GM18502 (cell line): ENCODE data around the gene ZNF837.
"Not testable (repeated sequence)": the region's sequence is repeated elsewhere in the genome, so short reads cannot be mapped to it uniquely, and the experiment has no call there.

ENCODE experiments used
- ATAC-seq: cut with Tn5 transposase; IDR thresholded peaks from one replicate; pipeline ENCODE4 v1.9.1; 2021; ENCODE audit warnings: mild to moderate bottlenecking; ENCODE audit not compliant: unreplicated experiment, poor library complexity

Gene ZNF837

DNA sequence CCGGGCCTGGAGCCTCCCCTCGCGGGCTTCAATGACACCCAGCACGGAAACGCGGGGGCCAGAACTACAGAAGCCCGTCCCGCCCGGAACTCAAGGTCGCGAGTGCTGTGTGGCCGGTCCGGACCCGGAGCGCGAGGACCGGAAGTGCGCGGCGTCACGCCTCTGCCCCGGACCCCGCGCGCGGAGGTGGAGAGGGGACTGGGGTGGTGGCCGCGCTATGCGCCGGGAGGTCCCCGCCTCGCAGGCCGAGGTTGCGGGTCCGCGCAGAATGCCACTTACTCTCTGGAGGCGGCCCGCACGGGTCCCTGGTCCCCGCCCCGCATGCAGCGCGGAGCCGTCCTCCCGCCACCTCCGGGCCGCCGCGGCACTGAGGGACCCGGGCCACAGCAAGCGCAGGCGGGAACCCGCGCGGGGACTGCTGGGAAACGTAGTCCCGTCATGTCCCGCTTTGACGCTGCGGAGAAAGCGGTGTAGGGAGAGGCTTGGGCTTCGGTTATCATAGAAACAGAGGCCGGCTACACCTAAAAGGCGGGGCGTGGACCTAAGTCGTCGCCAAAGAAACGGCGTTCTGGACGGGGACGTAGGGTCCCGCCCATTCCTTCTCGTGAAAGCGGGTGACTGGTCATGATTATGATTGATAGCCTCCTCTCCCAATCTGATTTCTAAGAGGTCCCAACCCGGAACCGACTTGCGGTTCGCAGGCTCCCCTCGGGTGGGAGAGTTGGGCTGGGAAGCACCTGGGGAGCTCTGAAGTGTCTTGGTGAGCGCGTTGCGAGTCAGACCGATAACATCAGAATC lies at the start of gene ZNF837:
Gene ZNF837, minus strand, starts transcription at position 369 of the 798 bp plus-strand sequence. CDS start 11,698 bp downstream, outside the sequence.
- peak; percentile 86 for ATAC-seq

DNA sequence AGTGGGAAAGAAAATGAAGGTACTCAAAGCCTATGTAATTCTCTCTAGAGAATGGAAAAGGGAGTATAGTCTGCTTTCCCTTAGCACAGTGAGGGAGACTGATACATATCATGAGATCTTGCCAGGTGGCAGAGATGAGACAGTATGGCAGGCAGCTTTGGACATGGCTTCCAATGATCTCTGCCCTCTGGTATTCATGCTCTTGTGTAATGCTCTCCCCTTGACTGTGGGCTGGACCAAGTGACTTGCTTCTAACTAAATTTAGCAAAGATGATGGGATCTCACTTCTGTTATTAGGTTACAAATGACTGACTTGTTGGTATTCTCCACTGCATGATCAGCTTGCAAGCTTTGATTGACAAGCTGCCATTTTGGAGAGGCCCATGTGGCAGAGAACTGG lies 48.9 kb upstream of the ZNF837 start:
- no peak for ATAC-seq

DNA sequence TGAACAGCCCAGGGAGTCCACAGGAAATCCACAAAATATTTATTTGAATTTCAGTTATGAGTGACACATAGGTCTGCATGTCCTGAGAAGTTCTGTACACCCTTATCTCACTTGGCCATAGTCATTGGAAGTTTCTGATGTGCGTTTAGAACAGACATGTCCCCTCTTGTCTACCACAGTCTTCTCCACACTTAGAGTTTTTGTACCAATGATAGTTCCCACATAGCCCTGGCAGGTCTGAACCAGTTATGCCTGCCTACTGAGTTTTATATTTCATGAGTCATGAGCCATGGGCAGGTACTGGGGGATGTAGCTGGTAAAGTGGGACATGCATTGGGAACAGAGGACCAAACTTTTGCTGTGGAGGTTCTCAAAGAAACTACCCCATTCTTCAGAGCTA lies 47.8 kb upstream of the ZNF837 start:
- no peak for ATAC-seq

DNA sequence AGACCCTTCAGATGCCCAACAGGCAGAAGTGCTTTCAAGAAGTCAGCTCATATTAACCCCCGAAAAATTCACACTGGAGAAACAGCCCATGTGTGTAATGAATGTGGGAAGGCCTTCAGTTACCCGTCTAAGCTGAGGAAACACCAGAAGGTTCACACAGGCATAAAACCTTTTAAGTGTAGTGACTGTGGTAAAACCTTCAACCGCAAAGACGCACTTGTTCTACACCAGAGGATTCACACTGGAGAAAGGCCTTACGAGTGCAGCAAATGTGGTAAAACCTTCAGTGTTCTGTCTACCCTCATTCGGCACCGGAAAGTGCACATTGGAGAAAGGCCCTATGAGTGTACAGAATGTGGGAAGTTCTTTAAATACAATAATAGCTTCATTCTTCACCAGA lies 36.2 kb upstream of the ZNF837 start:
- ATAC-seq: no peak

DNA sequence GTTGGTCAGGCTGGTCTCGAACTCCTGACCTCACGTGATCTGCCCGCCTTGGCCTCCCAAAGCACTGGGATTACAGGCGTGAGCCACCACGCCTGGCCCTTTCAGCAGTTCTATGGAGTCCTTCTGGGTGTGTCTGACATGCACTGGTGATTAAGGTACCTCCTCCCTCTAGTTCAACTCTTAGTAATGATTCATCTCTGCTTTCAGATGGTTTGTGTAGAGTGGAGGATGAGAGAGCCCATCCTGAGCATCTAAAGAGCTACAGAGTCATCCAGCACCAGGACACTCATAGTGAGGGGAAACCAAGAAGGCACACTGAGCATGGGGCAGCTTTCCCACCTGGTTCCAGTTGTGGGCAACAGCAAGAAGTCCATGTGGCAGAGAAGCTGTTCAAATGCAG lies 35.8 kb upstream of the ZNF837 start:
- ATAC-seq: no peak

DNA sequence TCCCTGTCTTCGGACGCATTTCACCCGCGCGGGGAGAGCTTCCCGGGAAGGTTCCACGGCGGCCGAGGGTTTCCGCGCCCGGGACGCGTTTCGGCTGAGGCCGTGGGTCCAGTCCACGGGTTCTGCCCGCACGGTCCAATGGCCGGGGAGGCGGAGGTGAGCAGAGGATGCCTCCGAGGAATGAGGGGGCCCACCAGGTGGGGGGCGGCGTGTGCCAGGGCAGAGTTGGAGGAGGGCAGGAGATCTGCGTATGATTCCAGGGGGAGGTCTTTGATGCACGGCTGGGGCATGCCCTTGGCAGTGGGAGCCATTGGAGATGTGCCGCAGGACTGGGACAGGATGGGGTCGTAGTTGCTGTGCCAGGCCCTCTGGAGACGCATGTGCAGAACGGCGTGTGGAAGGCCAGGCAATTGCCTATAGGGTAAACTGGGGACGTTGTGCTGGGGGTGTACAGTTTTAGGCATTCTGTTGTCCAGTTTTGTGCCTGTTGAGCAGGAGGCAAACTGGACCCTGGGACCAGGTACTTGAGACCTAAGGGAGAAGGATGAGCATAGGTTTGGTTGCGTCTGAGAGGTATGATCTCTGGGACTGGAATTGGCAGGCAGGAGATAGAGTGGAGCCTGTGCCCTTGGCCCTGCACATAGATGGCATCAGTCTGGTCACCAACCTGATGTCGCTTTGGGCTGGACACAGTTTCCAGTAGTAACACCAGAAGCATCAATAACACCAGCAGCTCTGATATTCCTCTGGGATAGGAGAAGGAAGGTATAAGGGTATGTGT lies 28.4 kb upstream of the ZNF837 start:
- ATAC-seq: peak; percentile 12

DNA sequence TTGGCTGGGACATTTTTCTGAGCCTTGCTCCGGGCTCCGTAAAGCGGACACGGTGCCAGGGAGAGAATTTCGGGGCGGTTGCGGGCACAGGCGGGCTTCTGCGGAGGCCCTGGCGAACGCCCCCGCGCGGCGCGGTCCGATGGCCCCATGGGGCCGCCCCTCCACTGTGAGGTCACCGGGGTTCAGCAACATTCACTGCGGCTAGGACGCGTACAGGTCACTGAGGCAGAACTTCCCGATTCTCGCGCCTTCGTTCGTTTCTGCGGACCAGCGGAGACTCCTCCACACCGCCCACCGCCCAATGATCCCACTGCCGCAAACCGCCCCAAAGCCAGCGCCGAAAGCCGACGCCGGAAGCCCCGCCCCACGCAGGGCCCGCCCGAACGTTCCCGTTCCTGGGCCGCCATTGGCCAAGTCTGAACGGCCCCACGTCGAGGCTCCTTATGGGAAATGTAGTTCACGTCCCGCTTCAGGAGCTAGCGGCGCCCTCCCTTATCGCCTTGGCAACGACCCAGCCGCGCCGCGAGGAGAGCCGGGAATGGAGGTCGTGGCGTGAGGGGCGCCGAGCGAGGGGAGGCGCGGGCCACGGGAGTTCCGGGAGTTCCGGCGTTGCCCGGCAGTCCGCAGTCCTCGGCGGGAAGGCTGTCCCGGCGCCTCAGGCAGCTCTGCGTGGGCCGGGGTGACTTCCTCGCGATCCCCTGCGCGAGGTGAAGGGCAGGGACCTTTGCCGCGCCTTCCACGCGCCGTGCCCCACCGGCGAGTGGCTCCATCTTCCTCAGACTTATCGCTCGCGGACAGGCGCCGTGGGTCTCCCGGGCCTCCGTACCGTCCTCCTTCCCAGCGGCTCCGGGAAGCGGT lies 27.6 kb upstream of the ZNF837 start, which contains the start of gene ZNF584:
Gene ZNF584, plus strand, starts transcription at position 498 of the 858 bp plus-strand sequence. CDS start 499 bp downstream, outside the sequence.
- ATAC-seq: peak; percentile 93

DNA sequence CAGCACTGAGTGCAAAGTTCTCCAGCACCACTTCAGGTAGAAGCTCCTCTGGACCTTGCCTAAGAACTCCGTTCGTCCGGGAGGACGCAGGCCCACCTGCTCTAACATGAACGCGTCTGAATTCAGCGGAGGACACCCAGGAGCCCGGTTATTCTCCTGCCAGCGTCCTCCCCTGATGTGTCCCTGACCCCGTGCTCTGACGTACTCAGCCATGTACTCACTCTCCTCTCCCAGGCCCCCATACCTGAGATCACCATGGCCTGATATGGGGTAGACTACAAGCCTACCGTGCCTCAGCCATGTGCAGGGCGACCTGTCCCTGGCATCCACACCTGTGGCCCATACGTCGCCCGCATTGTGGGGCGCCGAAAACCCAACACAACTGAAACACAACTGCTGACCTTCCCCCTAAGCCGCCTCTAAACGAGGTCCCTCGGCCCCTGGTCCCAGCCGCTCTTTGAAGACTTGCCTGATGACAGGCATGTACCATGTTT lies 26.9 kb upstream of the ZNF837 start:
- ATAC-seq: no peak

DNA sequence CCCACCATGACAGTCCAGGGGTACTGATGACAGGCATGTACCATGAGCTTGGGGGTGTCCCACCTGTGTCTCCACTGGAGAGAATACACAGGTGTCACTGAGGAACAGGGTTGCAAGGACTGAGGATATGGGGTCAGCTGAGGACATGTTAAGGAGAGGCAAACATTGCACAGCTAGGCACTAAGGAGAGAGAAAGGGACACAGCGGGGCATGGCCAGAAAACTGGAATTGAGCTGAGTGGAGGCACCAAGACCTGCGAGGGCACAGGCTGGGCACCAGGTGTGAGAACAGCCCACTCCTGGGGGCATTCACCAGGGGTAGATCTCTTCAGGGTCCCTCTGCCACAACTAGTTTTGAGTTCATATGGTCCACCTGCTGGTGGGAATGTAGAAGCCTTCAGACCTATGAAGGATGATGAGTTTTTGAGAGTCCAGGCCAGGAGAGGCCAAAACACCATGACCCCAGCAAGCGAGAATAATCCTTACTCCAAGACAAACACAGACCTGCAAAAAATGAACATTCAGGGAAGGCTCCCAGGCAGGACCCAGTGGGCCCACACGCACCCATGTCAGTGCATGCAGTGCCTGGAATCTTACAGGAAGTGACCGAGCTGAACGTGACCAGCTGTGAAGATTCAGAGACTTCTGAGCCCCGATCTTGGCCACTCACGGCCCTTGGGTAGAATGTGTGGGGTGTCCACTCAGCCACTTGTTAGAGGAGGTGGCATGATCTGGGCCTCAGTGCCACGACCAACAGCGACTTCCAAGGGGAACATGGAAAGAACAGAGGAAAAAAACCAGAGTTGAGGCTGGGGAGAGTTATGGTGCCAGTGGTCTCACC lies 26.2 kb upstream of the ZNF837 start:
- ATAC-seq: no peak

DNA sequence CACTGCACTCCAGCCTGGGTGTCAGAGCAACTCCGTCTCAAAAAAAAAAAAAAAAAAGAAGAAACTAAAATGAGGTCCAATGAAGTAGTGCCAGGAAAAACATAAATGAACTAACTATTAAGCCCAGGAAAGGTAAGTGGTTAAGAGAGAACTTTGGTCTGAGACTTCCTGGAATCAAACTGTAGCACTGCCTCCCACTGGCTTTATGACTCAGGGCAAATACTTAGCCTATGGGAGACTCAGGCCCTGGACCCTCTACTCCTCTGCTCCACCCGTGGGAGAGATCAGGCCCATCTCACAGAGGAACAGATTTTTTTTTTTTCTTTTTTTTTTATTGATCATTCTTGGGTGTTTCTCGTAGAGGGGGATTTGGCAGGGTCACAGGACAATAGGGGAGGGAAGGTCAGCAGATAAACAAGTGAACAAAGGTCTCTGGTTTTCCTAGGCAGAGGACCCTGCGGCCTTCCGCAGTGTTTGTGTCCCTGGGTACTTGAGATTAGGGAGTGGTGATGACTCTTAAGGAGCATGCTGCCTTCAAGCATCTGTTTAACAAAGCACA lies 23.2 kb upstream of the ZNF837 start:
- ATAC-seq: not testable (repeated sequence)

DNA sequence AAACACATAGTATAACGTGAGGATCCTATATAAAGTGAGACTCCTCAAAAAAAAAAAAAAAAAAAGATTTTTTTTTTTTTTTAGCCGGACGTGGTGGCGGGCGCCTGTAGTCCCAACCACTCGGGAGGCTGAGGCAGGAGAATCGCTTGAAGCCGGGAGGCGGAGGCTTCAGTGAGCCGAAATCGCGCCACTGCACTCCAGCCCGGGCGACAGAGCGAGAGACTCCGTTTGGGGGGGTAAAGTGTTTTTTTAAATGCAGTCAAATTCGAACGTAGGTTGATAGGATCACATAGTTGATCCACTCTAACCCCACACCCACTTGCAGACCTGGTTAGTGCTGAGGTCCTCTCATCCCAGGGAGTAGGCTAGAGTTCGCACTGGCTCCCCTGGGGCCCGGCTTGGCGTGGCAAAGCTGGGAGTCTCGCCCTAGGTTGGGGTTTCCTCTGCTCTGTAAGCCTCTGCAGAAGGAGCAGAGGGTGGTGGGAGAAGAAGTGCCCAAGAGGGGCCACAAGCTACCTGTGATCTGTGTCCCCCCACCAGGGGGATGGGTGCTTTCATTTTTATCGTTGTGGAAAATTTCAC lies 21.1 kb upstream of the ZNF837 start:
- no peak for ATAC-seq

DNA sequence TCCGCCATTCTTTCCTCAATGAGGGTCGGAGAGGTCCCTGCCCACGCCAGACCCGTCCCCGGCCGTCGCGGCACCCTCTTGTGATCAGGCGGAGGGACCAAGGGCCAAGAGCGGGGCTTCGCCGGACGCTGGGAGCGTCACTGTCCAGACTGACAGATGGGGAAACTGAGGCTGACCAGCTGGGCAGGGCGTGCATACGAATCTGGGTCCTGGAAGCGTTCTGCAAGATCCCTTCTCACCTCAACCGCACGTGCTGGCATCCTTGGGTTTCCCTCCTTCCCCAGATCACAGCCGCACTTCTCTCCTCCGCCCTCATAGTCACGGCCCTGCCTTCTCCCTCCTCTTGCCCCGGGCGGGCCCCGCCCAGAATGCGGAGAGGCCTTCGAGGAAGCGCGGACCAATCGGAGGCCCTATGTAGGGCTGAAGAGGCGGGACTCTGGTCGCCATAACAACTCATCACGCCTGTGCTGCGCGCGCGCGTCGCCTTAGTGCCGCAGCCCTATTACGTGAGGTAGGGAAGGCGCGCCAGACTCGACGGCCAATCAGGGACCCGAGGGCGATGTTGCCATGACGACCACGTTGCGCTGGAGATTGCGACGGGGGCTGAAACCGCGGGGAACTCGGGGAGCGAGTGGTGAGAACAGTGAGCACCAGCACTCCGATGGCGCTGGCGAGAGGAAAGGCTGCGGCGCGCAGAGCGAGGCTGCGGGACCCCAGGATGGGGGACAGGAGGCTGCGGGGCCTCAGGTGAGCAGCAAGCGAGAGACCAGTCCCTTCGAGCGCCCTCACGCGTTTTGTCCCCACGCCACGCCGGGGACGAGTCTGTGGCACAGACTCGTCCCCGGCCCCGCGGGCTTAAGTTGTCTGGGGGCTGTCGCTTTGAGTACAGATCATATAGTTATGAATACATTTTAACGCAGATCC lies 20.3 kb upstream of the ZNF837 start:
- ATAC-seq: peak; percentile 97

DNA sequence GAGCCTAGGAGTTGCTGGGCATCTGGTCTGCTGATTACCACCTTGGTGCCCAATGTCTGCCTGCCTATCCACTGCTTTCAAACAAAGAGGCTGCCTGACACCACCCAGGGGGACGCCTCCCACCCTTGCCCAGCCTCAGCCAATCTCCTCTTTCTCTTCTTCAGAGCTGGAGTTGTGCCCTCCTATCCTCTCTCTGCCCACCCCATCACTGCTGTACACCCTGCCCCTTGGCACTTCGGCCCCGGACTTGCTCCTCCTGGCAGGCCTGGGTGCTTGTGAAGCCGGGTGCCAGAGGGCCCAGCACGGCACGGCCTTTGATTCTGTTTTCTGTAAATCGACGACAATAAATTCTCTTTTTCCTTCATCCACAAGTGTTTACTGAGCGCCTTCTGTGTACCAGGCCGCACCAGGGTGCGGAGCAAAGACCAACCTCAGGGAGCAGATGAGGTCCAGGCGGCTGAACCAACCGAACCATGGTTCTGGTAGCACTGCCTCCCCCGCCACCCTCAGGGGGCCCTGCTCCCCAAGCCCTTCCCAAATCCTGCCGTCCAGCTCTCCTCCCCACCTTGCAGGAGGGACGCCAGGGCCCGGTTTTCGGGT lies 19.6 kb upstream of the ZNF837 start:
- no peak for ATAC-seq

DNA sequence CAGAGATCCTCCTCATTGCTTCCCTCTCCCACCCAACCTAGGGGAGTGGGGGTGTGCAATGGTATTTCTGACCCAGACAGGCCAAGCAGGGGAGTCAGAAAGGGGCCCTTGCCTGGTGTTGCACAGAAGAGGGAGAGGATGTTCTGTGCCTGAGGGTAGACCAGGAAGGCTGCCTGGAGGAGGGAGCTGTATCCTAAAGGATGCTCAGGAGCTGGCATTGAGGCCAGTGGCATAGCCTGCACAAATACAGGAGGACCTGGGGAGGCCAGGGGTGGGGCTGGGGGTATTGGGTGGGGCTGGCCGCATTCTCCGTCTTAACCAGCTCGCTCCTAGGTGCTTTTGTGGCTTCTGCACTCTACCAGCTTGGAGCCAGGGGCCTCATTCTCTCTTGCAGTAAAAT lies 19.1 kb upstream of the ZNF837 start:
- no peak for ATAC-seq

DNA sequence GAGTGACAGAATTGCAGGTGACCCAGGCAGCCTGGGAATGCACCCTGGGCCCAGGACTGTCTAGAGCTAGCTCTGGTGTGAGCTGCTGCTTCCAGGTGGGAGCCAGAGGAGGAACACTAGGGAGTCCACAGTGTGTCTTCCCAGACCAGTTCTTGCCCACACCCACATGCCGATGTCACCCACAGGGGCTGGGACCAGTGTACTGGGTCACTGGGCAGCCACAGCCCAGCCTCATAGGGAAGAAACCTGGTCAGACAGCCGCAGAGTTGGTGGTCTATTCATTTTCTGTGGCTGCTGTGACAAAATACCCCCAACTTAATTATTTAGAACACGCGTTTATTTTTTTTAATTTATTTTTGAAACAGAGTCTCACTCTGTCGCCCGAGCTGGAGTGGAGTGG lies 17.7 kb upstream of the ZNF837 start:
- ATAC-seq: no peak

DNA sequence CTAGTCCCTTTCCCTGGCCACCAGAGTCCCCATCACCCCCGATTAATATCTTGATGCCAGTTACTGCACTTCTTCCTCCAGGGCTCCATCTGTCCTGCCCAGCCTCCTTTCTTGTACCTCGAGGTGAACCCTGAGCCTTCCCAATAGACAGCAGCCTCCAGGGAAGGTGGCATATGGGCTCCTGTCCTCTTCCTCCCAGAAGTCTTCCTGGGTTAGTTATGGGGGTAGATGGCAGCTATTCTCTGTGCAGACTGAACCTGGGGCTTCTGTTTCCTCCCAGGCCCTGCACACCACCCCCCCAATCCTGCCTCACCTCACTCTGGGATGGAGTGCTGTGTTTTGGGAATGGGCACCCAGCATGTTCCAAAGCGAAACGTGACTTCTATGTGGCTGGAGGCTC lies 17.3 kb upstream of the ZNF837 start:
- ATAC-seq: no peak

DNA sequence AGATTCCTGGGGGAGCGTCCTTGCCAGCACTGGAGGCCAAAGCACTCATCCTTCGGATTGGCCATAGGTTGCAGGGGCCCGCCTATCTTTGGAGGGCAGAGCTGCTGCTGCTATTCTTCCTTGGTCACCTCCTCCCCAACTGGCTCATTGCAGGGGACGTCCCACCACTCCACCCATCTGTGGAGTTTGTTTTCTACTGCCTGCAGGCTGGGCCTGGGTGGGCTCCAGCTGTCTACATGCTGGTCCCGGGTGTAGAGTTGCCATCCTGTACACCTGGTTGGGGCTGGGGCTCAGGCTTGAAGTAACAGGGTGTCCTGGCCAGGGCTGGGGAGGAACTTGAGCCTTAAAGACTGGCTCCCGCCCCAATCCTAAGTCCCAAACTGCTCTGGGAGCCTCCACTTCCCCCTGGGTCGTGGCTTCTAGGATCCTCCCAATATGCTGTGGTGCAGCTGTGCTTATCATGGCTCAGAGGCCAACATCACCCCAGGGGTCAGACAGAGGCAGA lies 16.8 kb upstream of the ZNF837 start:
- ATAC-seq: no peak
